SK-N-SH (cell line): Measurements from ENCODE around the gene SYT7. TPM values are rescaled to one million over a fixed set of nuclear protein-coding genes. Genes with fewer than 3 reads are reported as not detected.

Experiments used
- CTCF ChIA-PET: fragments of 300-600, 350-600 bp; formaldehyde crosslinking; extraction: SDS; loops from one replicate; lab custom pipeline; 2021; lab: Yijun Ruan, JAX
- POLR2A ChIA-PET: fragments of 350-600 bp; sonication (Branson Sonifier 250); formaldehyde crosslinking; extraction: SDS; loops from one replicate; lab custom pipeline; 2020; ENCODE audit warnings: antibody characterized with exemption, inconsistent platforms; lab: Yijun Ruan, JAX
- DNase-seq: peaks from one replicate; pipeline ENCODE4 v3.0.0; 2012
- H2AFZ ChIP-seq: fragments of 200-600 bp; sonication (generic); 2 replicates; pipeline ENCODE4 v1.8.1; 2016; ENCODE audit warnings: antibody characterized with exemption, mild to moderate bottlenecking, low read depth
- H3F3A ChIP-seq: fragments of 200-600 bp; sonication (generic); replicated peaks from 2 replicates; pipeline ENCODE3; 2016; ENCODE audit warnings: antibody characterized with exemption, mild to moderate bottlenecking; ENCODE audit not compliant: insufficient read depth
- H3K27ac ChIP-seq, 2 experiments: fragments of 200-500 bp in 1 of 2; fragments of 200-600 bp in 1 of 2; sonication (Bioruptor generic) in 1 of 2; sonication (generic), shearing (Covaris generic) in 1 of 2; 2 replicates each; pipeline versions ENCODE4 v1.5.1 to v1.6.1; 2014 to 2016; ENCODE audit warnings: low read depth in 2 of 2, inconsistent platforms in 1 of 2, low read length in 1 of 2, mild to moderate bottlenecking in 1 of 2, mixed read lengths in 1 of 2
- H3K27me3 ChIP-seq: fragments of 200-600 bp; sonication (generic), shearing (Covaris generic); 2 replicates; pipeline ENCODE4 v1.6.1; 2016; ENCODE audit warnings: mixed run types; ENCODE audit not compliant: insufficient read depth
- H3K36me3 ChIP-seq, 2 experiments: fragments of 200-500 bp in 1 of 2; fragments of 200-600 bp in 1 of 2; sonication (Bioruptor generic) in 1 of 2; sonication (generic) in 1 of 2; replicated peaks in 1 of 2; 2 replicates each; pipeline versions ENCODE3 to v1.5.1; 2014 to 2016; ENCODE audit warnings: low read length in 1 of 2, mild to moderate bottlenecking in 1 of 2; ENCODE audit not compliant: insufficient read depth in 2 of 2, control insufficient read depth in 1 of 2
- H3K4me1 ChIP-seq, 2 experiments: fragments of 200-500 bp in 1 of 2; fragments of 200-600 bp in 1 of 2; sonication (Bioruptor generic) in 1 of 2; sonication (generic), shearing (Covaris generic) in 1 of 2; 2 replicates each; pipeline versions ENCODE4 v1.5.1 to v1.6.1; 2014 to 2016; ENCODE audit warnings: low read depth in 1 of 2, low read length in 1 of 2, mixed run types in 1 of 2; ENCODE audit not compliant: insufficient read depth in 2 of 2, control insufficient read depth in 1 of 2
- H3K4me2 ChIP-seq: fragments of 200-600 bp; sonication (generic), shearing (Covaris generic); 2 replicates; pipeline ENCODE4 v1.6.1; 2017; ENCODE audit warnings: mixed run types
- H3K4me3 ChIP-seq, 2 experiments: fragments of 200-500 bp in 1 of 2; fragments of 200-600 bp in 1 of 2; sonication (Bioruptor generic) in 1 of 2; sonication (generic), shearing (Covaris generic) in 1 of 2; 2 replicates each; pipeline versions ENCODE4 v1.5.1 to v1.8.1; 2014 to 2016; ENCODE audit warnings: low read depth in 2 of 2, inconsistent platforms in 1 of 2, low read length in 1 of 2, mild to moderate bottlenecking in 1 of 2, mixed read lengths in 1 of 2, moderate library complexity in 1 of 2
- H3K79me2 ChIP-seq: fragments of 200-600 bp; sonication (generic); 2 replicates; pipeline ENCODE4 v1.8.1; 2017; ENCODE audit warnings: mild to moderate bottlenecking; ENCODE audit not compliant: insufficient read depth
- H3K9ac ChIP-seq: fragments of 200-600 bp; sonication (generic); 2 replicates; pipeline ENCODE4 v1.6.1; 2017; ENCODE audit warnings: mixed run types
- H3K9me2 ChIP-seq: fragments of 200-600 bp; sonication (generic); 2 replicates; pipeline ENCODE4 v1.6.1; 2017; ENCODE audit warnings: mixed run types
- H3K9me3 ChIP-seq: fragments of 200-600 bp; sonication (generic); 2 replicates; pipeline ENCODE4 v1.6.1; 2017; ENCODE audit warnings: mixed run types, mild to moderate bottlenecking, moderate library complexity
- H4K20me1 ChIP-seq: fragments of 200-600 bp; sonication (generic); 2 replicates; pipeline ENCODE4 v1.6.1; 2017; ENCODE audit warnings: mild to moderate bottlenecking, mixed run types; ENCODE audit not compliant: insufficient read depth
- CTCF ChIP-seq: fragments of 200-600 bp; sonication (generic); IDR thresholded peaks from 2 replicates; pipeline ENCODE4 v1.6.1; 2017; ENCODE audit warnings: antibody characterized with exemption, mild to moderate bottlenecking, moderate library complexity
- ELF1 ChIP-seq: IDR thresholded peaks from 2 replicates; pipeline ENCODE4 v1.4.0; 2012
- EZH2phosphoT487 ChIP-seq: fragments of 200-600 bp; sonication (generic); IDR thresholded peaks from 2 replicates; pipeline ENCODE4 v1.6.1; 2017; ENCODE audit warnings: low read depth, mixed run types, mild to moderate bottlenecking, antibody characterized with exemption, moderate library complexity, borderline replicate concordance
- FOXJ3 ChIP-seq: sonication (generic); formaldehyde crosslinking; IDR thresholded peaks from 2 replicates; pipeline ENCODE4 v1.5.1; 2020; ENCODE audit warnings: mild to moderate bottlenecking, missing genetic modification reagents
- FOXM1 ChIP-seq: IDR thresholded peaks from 2 replicates; pipeline ENCODE4 v1.4.0; 2012; ENCODE audit warnings: low read depth, mild to moderate bottlenecking
- GABPA ChIP-seq: IDR thresholded peaks from 2 replicates; pipeline ENCODE4 v1.4.0; 2012; ENCODE audit warnings: low read depth, mild to moderate bottlenecking
- GATA2 ChIP-seq: sonication (generic); formaldehyde crosslinking; IDR thresholded peaks from 2 replicates; pipeline ENCODE4 v1.5.0; 2020; ENCODE audit warnings: mild to moderate bottlenecking, missing genetic modification reagents
- IRF3 ChIP-seq: fragments of 150-350 bp; IDR thresholded peaks from 2 replicates; pipeline ENCODE4 v1.6.1; 2016; ENCODE audit warnings: mild to moderate bottlenecking, low read depth, low read length
- NFIC ChIP-seq: IDR thresholded peaks from 2 replicates; pipeline ENCODE4 v1.4.0; 2012; ENCODE audit warnings: borderline replicate concordance
- POLR2AphosphoS5 ChIP-seq: IDR thresholded peaks from 2 replicates; pipeline ENCODE4 v1.6.1; 2012; ENCODE audit warnings: low read depth, low read length
- RAD21 ChIP-seq: IDR thresholded peaks from 2 replicates; pipeline ENCODE4 v1.6.1; 2012; ENCODE audit warnings: mild to moderate bottlenecking, low read length
- RFX5 ChIP-seq: IDR thresholded peaks from 2 replicates; pipeline ENCODE4 v1.6.1; 2012; ENCODE audit warnings: mild to moderate bottlenecking, improper control_type of control experiment, low read length
- RXRA ChIP-seq: IDR thresholded peaks from 2 replicates; pipeline ENCODE4 v1.4.0; 2012; ENCODE audit warnings: low read depth, mild to moderate bottlenecking, borderline replicate concordance
- SIN3A ChIP-seq: IDR thresholded peaks from 2 replicates; pipeline ENCODE4 v1.6.1; 2012; ENCODE audit warnings: low read depth, mild to moderate bottlenecking, low read length, moderate library complexity, borderline replicate concordance
- SMC3 ChIP-seq: IDR thresholded peaks from 2 replicates; pipeline ENCODE4 v1.6.1; 2012; ENCODE audit warnings: low read depth, low read length, improper control_type of control experiment
- TAF1 ChIP-seq: IDR thresholded peaks from 2 replicates; pipeline ENCODE4 v1.6.1; 2012; ENCODE audit warnings: low read depth, mild to moderate bottlenecking, low read length, moderate library complexity, borderline replicate concordance
- TEAD4 ChIP-seq: IDR thresholded peaks from 2 replicates; pipeline ENCODE4 v1.4.0; 2012; ENCODE audit warnings: mild to moderate bottlenecking, borderline replicate concordance; ENCODE audit not compliant: insufficient read depth
- USF1 ChIP-seq: IDR thresholded peaks from 2 replicates; pipeline ENCODE4 v1.4.0; 2012; ENCODE audit warnings: low read depth, borderline replicate concordance
- USF2 ChIP-seq: fragments of 150-350 bp; IDR thresholded peaks from 2 replicates; pipeline ENCODE4 v1.6.1; 2017; ENCODE audit warnings: antibody characterized with exemption, low read length, low read depth, borderline replicate concordance
- ZBTB33 ChIP-seq: IDR thresholded peaks from 2 replicates; pipeline ENCODE4 v1.4.0; 2012; ENCODE audit warnings: low read depth, borderline replicate concordance
- WGBS: methylation state at CpG from one replicate; pipeline ENCODE4 v1.1.6; 2017; ENCODE audit warnings: low lambda C conversion rate; 5-methylcytosine and 5-hydroxymethylcytosine counted together
- polyA plus RNA-seq, 3 experiments: library from polyadenylated mRNA; depleted of rRNA; stranded (reverse); fragments of >200 nt; gene quantifications; 2 replicates each; pipeline ENCODE4 v1.2.3, GENCODE V29; 2012

Gene SYT7
- polyA plus RNA-seq, 1 of the 3 experiments (the other 2 are of a cell fraction) = 1.1 TPM

GRCh38 chr11:61601512-61601911 lies 20.6 kb upstream of the SYT7 start:
- no peak overlapping the region for H3K4me2 ChIP-seq
- no peaks in the 10 kb centered on the region for H3K9me2 ChIP-seq
- no peaks in the 10 kb centered on the region for H4K20me1 ChIP-seq
- TF ChIP-seq GATA2 (CRISPR knock-in tag) (no peak), ELF1 (no peak), GABPA (no peak), TAF1 (no peak), RXRA (no peak), SMC3 (no peak), FOXJ3 (CRISPR knock-in tag) (no peak), FOXM1 (no peak), SIN3A (no peak)
- H3F3A ChIP-seq = no peaks in the 10 kb centered on the region
- no peaks in the 10 kb centered on the region; the same call in 1 of the 2 replicates for H3K27me3 ChIP-seq
- WGBS = 76% methylated on average over 3 of the region's 4 CpGs
- CTCF ChIA-PET = interaction anchor here (1.0 to 1.6 kb wide), 3 partner anchors 25 to 85 kb away, joined by 3 to 6 read pairs (median 4); no protein-coding TSS in a partner anchor
- no peak overlapping the region for H3K27ac ChIP-seq
- no peak for DNase-seq
- H3K79me2 ChIP-seq = no peaks in the 10 kb centered on the region
- peaks cover 9 to 44% of the 10 kb centered on the region in 2 experiments; a peak in 2 of 4 replicates for H3K4me1 ChIP-seq
- POLR2A ChIA-PET = no interaction called here
- no peak overlapping the region for H3K4me3 ChIP-seq
- H3K9ac ChIP-seq = no peak overlapping the region
- no peaks in the 10 kb centered on the region for H3K36me3 ChIP-seq
- H2AFZ ChIP-seq = no peak overlapping the region
- H3K9me3 ChIP-seq = no peaks in the 10 kb centered on the region

- Histone ChIP-seq H2AFZ (no peak overlapping the region), H3K4me1 (peaks cover 9 to 42% of the 10 kb centered on the region in 2 experiments; a peak in 2 of 4 replicates), H3K9me2 (no peaks in the 10 kb centered on the region), H3F3A (no peaks in the 10 kb centered on the region), H3K27me3 (no peaks in the 10 kb centered on the region; the same call in 1 of the 2 replicates), H3K4me3 (no peak overlapping the region), H3K9ac (no peak overlapping the region), H3K9me3 (no peaks in the 10 kb centered on the region), H3K4me2 (peak overlapping the region; percentile 27; the same call in 1 of the 2 replicates), H3K79me2 (no peaks in the 10 kb centered on the region), H4K20me1 (no peaks in the 10 kb centered on the region), H3K27ac (no peak overlapping the region; a peak in 1 of 4 replicates), H3K36me3 (no peaks in the 10 kb centered on the region)
- ChIA-PET POLR2A (interaction anchor here (1.0 kb wide), 1 partner anchor 19 kb away, joined by 4 read pairs; the partner anchor contains the start of gene SYT7), CTCF (interaction anchor here (0.8 to 1.9 kb wide), 13 partner anchors 9 to 123 kb away, joined by 3 to 8 read pairs (median 5); partner anchors contain the start of gene LRRC10B)
- DNase-seq = no peak
- WGBS = 70% methylated on average over 13 of the region's 13 CpGs
- TF ChIP-seq RFX5 = no peak
- no peak for TF ChIP-seq USF1
- no peak for TF ChIP-seq RAD21
- TF ChIP-seq ELF1 = no peak
- TF ChIP-seq CTCF = no peak
- TF ChIP-seq EZH2phosphoT487 = no peak
- no peak for TF ChIP-seq USF2
- no peak for TF ChIP-seq TEAD4
- no peak for TF ChIP-seq ZBTB33
- no peak for TF ChIP-seq NFIC
- no peak for TF ChIP-seq IRF3
- no peak for TF ChIP-seq RXRA
- TF ChIP-seq POLR2AphosphoS5 = no peak
Observed at GRCh38 chr11:61599968-61600710, 19.3 kb upstream of the SYT7 start.
